HepG2 (cell line): ENCODE measurements around the gene MAP3K20. TPM values are rescaled to one million over a fixed set of nuclear protein-coding genes. Genes with fewer than 3 reads are reported as not detected.

ENCODE experiments used
- ATAC-seq: fragments of 200-7000 bp; cut with Tn5 transposase; 3 replicates; pipeline ENCODE4 v1.9.1; 2020; ENCODE audit warnings: mild to moderate bottlenecking, moderate library complexity
- BruUV-seq: library from RNA; stranded (reverse); fragments of 400-500 nt; replicated peaks from 2 replicates; lab custom pipeline; 2021; lab: Mats Ljungman, UMichigan
- CTCF ChIA-PET: fragments of 300-600 bp; formaldehyde crosslinking; extraction: SDS; loops from one replicate; lab custom pipeline; 2021; ENCODE audit warnings: low total read pairs, inconsistent platforms, low intra/inter-chr PET ratio; lab: Yijun Ruan, JAX
- POLR2A ChIA-PET: fragments of 350-600 bp; sonication (Branson Sonifier 250); formaldehyde crosslinking; loops from one replicate; lab custom pipeline; 2020; ENCODE audit warnings: antibody characterized with exemption, inconsistent platforms; lab: Yijun Ruan, JAX
- DNase-seq: peaks from one replicate; pipeline ENCODE4 v3.0.0-alpha.2; 2015; ENCODE audit warnings: low spot score
- FAIRE-seq: peaks from 3 replicates; lab custom pipeline; 2011; peaks lifted over from hg19 to GRCh38; lab: Jason Lieb, UNC
- H2AFZ ChIP-seq: one replicate; pipeline ENCODE4 v1.6.1; 2011; ENCODE audit warnings: low read length, inconsistent platforms
- H3K27ac ChIP-seq: fragments of 300-600 bp; 3 replicates; pipeline ENCODE4 v1.8.0; 2011; ENCODE audit warnings: mixed run types, mild to moderate bottlenecking, mixed read lengths, low read length, inconsistent platforms; ENCODE audit not compliant: insufficient read depth; ENCODE audit errors: extremely low read length
- H3K27me3 ChIP-seq, 2 experiments: fragments of 200-600 bp in 1 of 2; 2 replicates in 1 of 2; 3 replicates in 1 of 2; pipeline versions ENCODE4 v1.6.0 to v1.8.0; 2011; ENCODE audit warnings: low read length in 2 of 2, mild to moderate bottlenecking in 2 of 2, moderate library complexity in 2 of 2, inconsistent platforms in 1 of 2; ENCODE audit not compliant: insufficient read depth in 2 of 2, control insufficient read depth in 1 of 2
- H3K36me3 ChIP-seq, 2 experiments: fragments of 200-600 bp in 1 of 2; replicated peaks in 1 of 2; 2 replicates in 1 of 2; 3 replicates in 1 of 2; pipeline versions ENCODE4 v1.5.1 to v1.8.0; 2011; ENCODE audit warnings: low read length in 2 of 2, inconsistent platforms in 1 of 2; ENCODE audit not compliant: insufficient read depth in 2 of 2, control insufficient read depth in 1 of 2
- H3K4me1 ChIP-seq: 2 replicates; pipeline ENCODE4 v1.5.1; 2012; ENCODE audit warnings: low read length, inconsistent platforms; ENCODE audit not compliant: insufficient read depth
- H3K4me2 ChIP-seq: 2 replicates; pipeline ENCODE4 v1.6.0; 2011; ENCODE audit warnings: low read depth, low read length, inconsistent platforms
- H3K4me3 ChIP-seq, 3 experiments: fragments of 200-600 bp in 1 of 3; sonication (generic), shearing (Covaris generic) in 1 of 3; replicated peaks in 1 of 3; 2 replicates each; pipeline ENCODE4 v1.5.1; 2011 to 2016; ENCODE audit warnings: low read length in 3 of 3, inconsistent platforms in 2 of 3, low read depth in 2 of 3, mild to moderate bottlenecking in 2 of 3, control low read depth in 1 of 3, mixed read lengths in 1 of 3; ENCODE audit not compliant: insufficient read depth in 1 of 3
- H3K79me2 ChIP-seq: one replicate; pipeline ENCODE4 v1.6.1; 2011; ENCODE audit warnings: low read length, inconsistent platforms; ENCODE audit not compliant: insufficient read depth
- H3K9ac ChIP-seq: 2 replicates; pipeline ENCODE4 v1.6.0; 2011; ENCODE audit warnings: mild to moderate bottlenecking, low read depth, low read length, inconsistent platforms; ENCODE audit not compliant: insufficient read depth
- H3K9me3 ChIP-seq: 2 replicates; pipeline ENCODE4 v1.5.1; 2012; ENCODE audit warnings: mild to moderate bottlenecking, low read length
- H4K20me1 ChIP-seq: 2 replicates; pipeline ENCODE4 v1.6.0; 2011; ENCODE audit warnings: inconsistent platforms, mild to moderate bottlenecking, low read length, moderate library complexity; ENCODE audit not compliant: insufficient read depth
- AKAP8 ChIP-seq: sonication (generic); formaldehyde crosslinking; IDR thresholded peaks from 2 replicates; pipeline ENCODE4 v1.5.1; 2020; ENCODE audit warnings: mild to moderate bottlenecking, missing genetic modification reagents
- KAT8 ChIP-seq: IDR thresholded peaks from 2 replicates; pipeline ENCODE4 v1.6.1; 2016; ENCODE audit warnings: missing genetic modification reagents, missing compliant biosample characterization
- MIER2 ChIP-seq: IDR thresholded peaks from 2 replicates; pipeline ENCODE4 v1.6.1; 2016; ENCODE audit warnings: missing biosample characterization, missing genetic modification reagents
- NPAS2 ChIP-seq: sonication (generic); formaldehyde crosslinking; IDR thresholded peaks from 2 replicates; pipeline ENCODE4 v1.8.0; 2022; ENCODE audit warnings: mild to moderate bottlenecking, missing genetic modification reagents, borderline replicate concordance
- NRL ChIP-seq: sonication (generic); formaldehyde crosslinking; IDR thresholded peaks from 2 replicates; pipeline ENCODE4 v1.5.0; 2020; ENCODE audit warnings: missing genetic modification reagents, mild to moderate bottlenecking, moderate library complexity, borderline replicate concordance
- STAT5B ChIP-seq: sonication (generic); formaldehyde crosslinking; IDR thresholded peaks from 2 replicates; pipeline ENCODE4 v1.4.0; 2020; ENCODE audit warnings: missing genetic modification reagents
- ZNF20 ChIP-seq: sonication (generic); formaldehyde crosslinking; IDR thresholded peaks from 2 replicates; pipeline ENCODE4 v1.4.0; 2020; ENCODE audit warnings: mild to moderate bottlenecking, moderate library complexity, missing genetic modification reagents
- ZNF207 ChIP-seq: fragments of 450-650 bp; IDR thresholded peaks from 2 replicates; pipeline ENCODE4 v1.6.1; 2016; ENCODE audit warnings: antibody characterized with exemption, borderline replicate concordance
- ZNF264 ChIP-seq: sonication (generic); formaldehyde crosslinking; IDR thresholded peaks from 2 replicates; pipeline ENCODE4 v1.4.0; 2020; ENCODE audit warnings: missing genetic modification reagents
- ZNF331 ChIP-seq: sonication (generic); formaldehyde crosslinking; IDR thresholded peaks from 2 replicates; pipeline ENCODE4 v1.4.0; 2020; ENCODE audit warnings: missing genetic modification reagents
- ZNF530 ChIP-seq: sonication (generic); formaldehyde crosslinking; IDR thresholded peaks from 2 replicates; pipeline ENCODE4 v1.5.0; 2020; ENCODE audit warnings: low read depth, mild to moderate bottlenecking, missing genetic modification reagents
- ZNF558 ChIP-seq: sonication (generic); formaldehyde crosslinking; IDR thresholded peaks from 2 replicates; pipeline ENCODE4 v1.9.0; 2022; ENCODE audit warnings: mild to moderate bottlenecking, missing genetic modification reagents, borderline replicate concordance
- ZNF749 ChIP-seq: sonication (generic); formaldehyde crosslinking; IDR thresholded peaks from 2 replicates; pipeline ENCODE4 v1.8.0; 2022; ENCODE audit warnings: mild to moderate bottlenecking, missing genetic modification reagents, moderate library complexity, borderline replicate concordance
- ZNF75D ChIP-seq: sonication (generic); formaldehyde crosslinking; IDR thresholded peaks from 2 replicates; pipeline ENCODE4 v1.8.1; 2023; ENCODE audit warnings: missing genetic modification reagents, mild to moderate bottlenecking, borderline replicate concordance
- ZSCAN22 ChIP-seq: sonication (generic); formaldehyde crosslinking; IDR thresholded peaks from 2 replicates; pipeline ENCODE4 v1.4.0; 2020; ENCODE audit warnings: mild to moderate bottlenecking, missing genetic modification reagents
- WGBS: methylation state at CpG from one replicate; pipeline ENCODE4 v1.1.6; 2017; ENCODE audit warnings: low lambda C conversion rate; 5-methylcytosine and 5-hydroxymethylcytosine counted together
- in situ Hi-C: cut with HindIII; loops from 2 replicates; pipeline ENCODE4 v1.10.0; 2017; ENCODE audit warnings: low pct_unique_long_range_greater_than_20kb; ENCODE audit not compliant: extremely low pct_ligation_motif_present
- intact Hi-C: fragments of 100-400 bp; cut with micrococcal nuclease; formaldehyde crosslinking; loops from one replicate; pipeline ENCODE4 v1.10.0; 2022; ENCODE audit not compliant: unreplicated experiment
- polyA plus RNA-seq, 8 experiments: library from polyadenylated mRNA; depleted of rRNA in 3 of 8; stranded (reverse) in 7 of 8; unstranded in 1 of 8; fragments of >200 nt; fragmentation: Illumina TruSeq in 4 of 8; extraction: Trizol in 4 of 8; gene quantifications; 2 replicates each; pipeline versions ENCODE4 v1.2.1 to v1.2.3, GENCODE V29; 2011 to 2016; ENCODE audit warnings: low read depth in 4 of 8, missing spikeins in 1 of 8, mixed read lengths in 1 of 8; ENCODE audit not compliant: insufficient read depth in 1 of 8
- total RNA-seq, 5 experiments: library from RNA; depleted of rRNA; stranded (reverse); fragments of >200 nt; fragmentation: Illumina TruSeq; extraction: Trizol; gene quantifications; 2 replicates each; pipeline ENCODE4 v1.2.3, GENCODE V29; 2016; ENCODE audit warnings: low read depth in 1 of 5
- TF ChIP-seq, protein P1 (sequence below): sonication (generic); formaldehyde crosslinking; conservative IDR thresholded peaks from 2 replicates; pipeline ENCODE4 v1.8.0; 2022; ENCODE audit warnings: mild to moderate bottlenecking, moderate library complexity, missing genetic modification reagents
- TF ChIP-seq, protein P2 (sequence below): IDR thresholded peaks from 2 replicates; pipeline ENCODE4 v1.6.1; 2016
- TF ChIP-seq, protein P3 (sequence below): sonication (generic); formaldehyde crosslinking; IDR thresholded peaks from 2 replicates; pipeline ENCODE4 v1.4.0; 2020; ENCODE audit warnings: mild to moderate bottlenecking, missing genetic modification reagents

The MAP3K20 gene
- total and polyA plus RNA-seq, 2 of the 13 experiments (the other 11 are each of a cell fraction or from before 2014, with no cell fraction given) = 5.2 to 13.5 TPM

DNA sequence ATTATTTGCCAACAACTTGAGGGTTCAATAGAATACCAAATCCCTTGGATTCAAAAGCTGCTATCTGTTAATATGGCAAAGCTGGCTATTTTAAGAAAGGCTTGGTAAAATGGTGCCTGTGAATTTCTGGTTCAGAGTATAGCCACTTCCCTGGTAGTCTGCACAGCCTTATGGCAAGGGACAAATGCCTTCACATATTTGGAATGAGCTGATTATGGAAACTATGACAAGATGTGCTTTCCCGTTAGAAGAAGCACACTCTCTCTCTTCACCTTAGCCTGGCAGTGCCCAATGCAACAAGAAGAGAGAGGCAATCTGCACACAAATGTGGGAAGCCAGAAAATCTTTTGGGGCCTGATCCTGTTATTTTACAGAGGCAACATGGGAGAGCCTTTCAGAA, 47.5 kb upstream of the MAP3K20 start (continued):
- TF ChIP-seq, protein P1, sequence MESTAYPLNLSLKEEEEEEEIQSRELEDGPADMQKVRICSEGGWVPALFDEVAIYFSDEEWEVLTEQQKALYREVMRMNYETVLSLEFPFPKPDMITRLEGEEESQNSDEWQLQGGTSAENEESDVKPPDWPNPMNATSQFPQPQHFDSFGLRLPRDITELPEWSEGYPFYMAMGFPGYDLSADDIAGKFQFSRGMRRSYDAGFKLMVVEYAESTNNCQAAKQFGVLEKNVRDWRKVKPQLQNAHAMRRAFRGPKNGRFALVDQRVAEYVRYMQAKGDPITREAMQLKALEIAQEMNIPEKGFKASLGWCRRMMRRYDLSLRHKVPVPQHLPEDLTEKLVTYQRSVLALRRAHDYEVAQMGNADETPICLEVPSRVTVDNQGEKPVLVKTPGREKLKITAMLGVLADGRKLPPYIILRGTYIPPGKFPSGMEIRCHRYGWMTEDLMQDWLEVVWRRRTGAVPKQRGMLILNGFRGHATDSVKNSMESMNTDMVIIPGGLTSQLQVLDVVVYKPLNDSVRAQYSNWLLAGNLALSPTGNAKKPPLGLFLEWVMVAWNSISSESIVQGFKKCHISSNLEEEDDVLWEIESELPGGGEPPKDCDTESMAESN (CRISPR knock-in tag) = no peak
- TF ChIP-seq MIER2 (CRISPR knock-in tag) = no peak
- TF ChIP-seq NPAS2 (CRISPR knock-in tag) = no peak
- TF ChIP-seq AKAP8 (CRISPR knock-in tag) = no peak

DNA sequence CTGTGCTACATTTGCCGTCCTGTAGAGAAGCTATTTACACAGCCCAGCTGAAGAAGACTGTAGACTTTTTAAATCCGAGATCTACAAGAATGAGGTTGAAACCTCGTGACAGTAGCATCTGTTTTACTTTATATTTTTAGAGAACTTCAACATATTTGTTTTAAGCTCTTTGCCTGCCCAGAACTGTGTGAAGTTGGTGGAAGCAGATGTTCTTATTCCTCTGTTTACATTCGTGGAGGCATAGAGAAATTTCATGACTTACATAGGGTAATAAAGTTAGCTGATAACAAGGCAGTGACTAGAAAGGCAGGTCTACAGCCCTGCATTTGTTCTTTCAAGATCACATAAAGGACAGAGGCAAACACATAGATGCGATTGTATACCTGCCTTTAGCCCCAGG, 47.0 kb upstream of the MAP3K20 start:
- TF ChIP-seq ZNF20 (CRISPR knock-in tag) (no peak), NRL (CRISPR knock-in tag) (no peak), STAT5B (CRISPR knock-in tag) (no peak), ZNF75D (CRISPR knock-in tag) (no peak), ZNF331 (CRISPR knock-in tag) (no peak), ZNF207 (no peak), KAT8 (CRISPR knock-in tag) (no peak), ZNF530 (CRISPR knock-in tag) (no peak), ZNF264 (no peak), ZNF558 (CRISPR knock-in tag) (no peak), ZSCAN22 (no peak), ZNF749 (CRISPR knock-in tag) (no peak)
- TF ChIP-seq, protein P2, sequence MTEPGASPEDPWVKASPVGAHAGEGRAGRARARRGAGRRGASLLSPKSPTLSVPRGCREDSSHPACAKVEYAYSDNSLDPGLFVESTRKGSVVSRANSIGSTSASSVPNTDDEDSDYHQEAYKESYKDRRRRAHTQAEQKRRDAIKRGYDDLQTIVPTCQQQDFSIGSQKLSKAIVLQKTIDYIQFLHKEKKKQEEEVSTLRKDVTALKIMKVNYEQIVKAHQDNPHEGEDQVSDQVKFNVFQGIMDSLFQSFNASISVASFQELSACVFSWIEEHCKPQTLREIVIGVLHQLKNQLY (CRISPR knock-in tag) = no peak
- TF ChIP-seq, protein P3, sequence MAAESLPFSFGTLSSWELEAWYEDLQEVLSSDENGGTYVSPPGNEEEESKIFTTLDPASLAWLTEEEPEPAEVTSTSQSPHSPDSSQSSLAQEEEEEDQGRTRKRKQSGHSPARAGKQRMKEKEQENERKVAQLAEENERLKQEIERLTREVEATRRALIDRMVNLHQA (CRISPR knock-in tag) = no peak
- Histone ChIP-seq H3K27ac (no peak overlapping the region), H3K9ac (no peak overlapping the region), H2AFZ (no peak overlapping the region), H3K79me2 (no peaks in the 10 kb centered on the region), H3K4me3 (no peak overlapping the region), H3K4me2 (no peak overlapping the region), H4K20me1 (no peaks in the 10 kb centered on the region), H3K36me3 (no peaks in the 10 kb centered on the region), H3K4me1 (no peaks in the 10 kb centered on the region), H3K27me3 (peaks cover 0 to 2% of the 10 kb centered on the region in 2 experiments; a peak in 2 of 5 replicates), H3K9me3 (no peaks in the 10 kb centered on the region)
- in situ Hi-C loops (loop anchor here (5.0 kb wide), 1 partner anchor 184 kb away; no protein-coding TSS in a partner anchor), intact Hi-C loops (loop anchor here (5.0 kb wide), 1 partner anchor 239 kb away; no protein-coding TSS in a partner anchor)
- no peak for DNase-seq
- FAIRE-seq = no peak
- 39% methylated on average over 5 of the region's 5 CpGs for WGBS
- ATAC-seq = no peak
- CTCF ChIA-PET = interaction anchor here (5.2 kb wide), 1 partner anchor 182 kb away, joined by 127 read pairs; no protein-coding TSS in a partner anchor
- no TSS peak for BruUV-seq
- POLR2A ChIA-PET = no interaction called here
